ENCODE results near the gene ERAL1. TPM values are rescaled to one million over a fixed set of nuclear protein-coding genes. Genes with fewer than 3 reads are reported as not detected.

The ERAL1 gene
- total RNA-seq, 1 donor from 2014 or later = 47.8 TPM

DNA sequence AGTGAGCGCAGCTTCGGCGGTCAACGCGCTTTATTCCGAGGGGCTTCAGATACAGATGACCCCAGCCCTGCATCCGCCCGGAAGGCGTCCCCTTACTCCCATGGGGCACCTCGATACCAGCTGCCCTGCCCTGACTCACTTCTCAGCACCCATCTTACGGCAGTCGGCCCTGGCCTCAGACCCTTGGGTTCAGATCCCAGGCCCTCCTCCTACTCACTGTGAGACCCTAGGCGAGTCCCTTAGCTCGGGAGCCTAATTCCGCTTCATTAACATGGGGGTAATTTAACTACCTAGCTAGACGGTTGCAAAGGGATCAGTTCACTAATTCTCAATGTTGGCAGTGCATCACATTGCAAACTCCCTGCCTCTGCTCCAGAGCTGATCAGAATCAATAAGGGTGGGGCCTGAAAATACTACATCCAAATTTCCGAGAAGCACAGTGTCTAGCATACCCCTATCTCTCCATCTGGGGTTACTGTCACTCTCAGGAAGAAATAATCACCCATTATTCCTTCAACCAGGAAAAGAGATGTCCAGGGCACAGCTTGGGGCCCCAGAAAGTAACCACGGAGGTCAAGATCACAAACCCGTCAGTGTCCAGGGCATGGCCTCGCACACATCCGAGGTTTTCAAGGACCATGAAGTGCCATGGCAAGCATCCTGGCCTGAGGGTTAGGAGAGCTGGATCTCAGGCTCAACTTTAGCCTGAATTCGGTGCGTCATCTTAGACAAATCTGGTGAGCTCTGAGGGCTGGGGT lies 43.1 kb downstream of the ERAL1 start:
- intact Hi-C loops (cut with micrococcal nuclease) = no loop called here

DNA sequence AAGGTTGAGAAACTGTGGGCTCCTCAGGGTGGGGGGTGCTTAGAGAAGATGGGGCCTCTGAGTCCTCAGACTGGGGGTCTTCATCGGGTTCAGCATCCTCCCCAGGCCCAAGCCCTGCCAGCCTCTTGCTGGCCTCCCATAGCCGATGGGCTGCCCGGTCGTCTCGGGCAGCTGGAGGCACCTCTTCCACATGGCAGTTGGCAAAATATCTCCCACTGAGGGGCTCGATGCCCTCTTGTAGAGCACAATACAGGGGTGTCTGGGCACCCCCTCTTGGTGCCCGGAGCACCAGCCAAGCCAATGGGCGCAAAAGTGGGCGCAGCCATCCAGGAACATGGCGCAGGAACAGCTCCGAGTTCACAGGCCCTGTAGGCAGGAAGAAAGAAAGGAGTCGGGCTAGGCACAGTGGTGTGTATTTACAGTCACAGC lies 43.7 kb downstream of the ERAL1 start:
- intact Hi-C loops (cut with micrococcal nuclease) = no loop called here

DNA sequence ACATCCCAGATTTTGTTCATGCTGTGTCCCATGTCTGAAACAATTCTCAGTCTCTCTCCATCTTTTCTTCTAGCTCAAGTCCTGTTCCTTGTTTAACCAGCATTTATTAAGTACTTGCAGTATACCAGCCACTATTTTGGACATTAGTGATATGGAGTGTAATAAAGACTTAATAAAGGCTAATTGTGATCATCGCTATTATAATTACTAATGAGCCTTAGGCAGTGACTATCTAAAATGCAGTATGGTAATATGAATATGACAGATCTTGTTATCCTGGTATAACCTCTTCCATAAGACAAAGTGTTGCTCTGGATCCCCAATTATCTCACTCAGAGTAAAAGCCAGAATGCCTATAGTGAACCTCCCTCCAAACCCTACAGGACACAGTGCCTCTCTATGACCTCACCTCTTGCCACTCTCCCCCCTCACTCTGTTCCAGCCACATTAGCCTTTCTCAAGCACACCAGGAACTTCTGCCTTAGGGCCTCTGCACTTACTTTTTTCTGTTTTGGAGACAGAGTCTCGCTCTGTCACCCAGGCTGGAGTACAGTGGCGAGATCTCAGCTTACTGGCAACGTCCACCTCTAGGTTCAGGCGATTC lies 44.5 kb downstream of the ERAL1 start:
- intact Hi-C loops (cut with micrococcal nuclease) = no loop called here

DNA sequence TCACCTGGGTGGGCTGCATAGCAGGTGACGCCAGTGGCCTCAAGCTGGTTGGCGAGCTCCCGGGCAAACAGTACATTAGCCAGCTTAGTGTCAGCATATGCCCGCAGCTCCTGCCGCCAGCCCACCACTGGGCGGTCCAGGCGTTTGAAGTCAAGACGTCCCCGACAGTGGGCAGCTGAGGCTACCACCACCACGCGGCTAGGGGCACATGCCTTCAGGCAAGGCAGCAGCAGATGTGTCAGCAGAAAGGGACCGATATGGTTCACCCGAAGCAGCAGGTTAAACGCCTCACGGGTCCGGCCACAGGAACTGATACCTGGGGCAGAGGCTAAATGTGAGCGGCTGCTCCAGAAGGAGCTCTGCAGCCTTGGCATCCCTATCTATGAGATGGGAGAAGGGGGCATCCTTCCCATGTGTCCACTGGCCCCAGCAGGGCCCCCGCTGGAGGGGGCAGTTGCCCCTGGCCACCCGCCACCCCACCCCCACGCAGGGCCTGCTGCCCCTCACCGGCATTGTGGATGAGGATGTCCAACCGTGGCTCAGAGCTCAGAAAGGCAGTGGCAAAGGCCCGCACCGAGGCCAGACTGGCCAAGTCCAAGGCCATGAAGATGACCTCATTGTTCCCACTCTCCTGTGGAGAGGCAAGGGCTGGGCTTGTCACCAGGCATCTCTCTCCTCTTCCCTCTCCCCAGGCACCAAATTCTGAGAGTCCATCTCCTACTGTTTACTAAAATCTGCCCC lies 46.3 kb downstream of the ERAL1 start:
- intact Hi-C loops (cut with micrococcal nuclease) = loop anchor here (5.0 kb wide), 1 partner anchor 254 kb away; the partner anchor contains the start of gene BLTP2

DNA sequence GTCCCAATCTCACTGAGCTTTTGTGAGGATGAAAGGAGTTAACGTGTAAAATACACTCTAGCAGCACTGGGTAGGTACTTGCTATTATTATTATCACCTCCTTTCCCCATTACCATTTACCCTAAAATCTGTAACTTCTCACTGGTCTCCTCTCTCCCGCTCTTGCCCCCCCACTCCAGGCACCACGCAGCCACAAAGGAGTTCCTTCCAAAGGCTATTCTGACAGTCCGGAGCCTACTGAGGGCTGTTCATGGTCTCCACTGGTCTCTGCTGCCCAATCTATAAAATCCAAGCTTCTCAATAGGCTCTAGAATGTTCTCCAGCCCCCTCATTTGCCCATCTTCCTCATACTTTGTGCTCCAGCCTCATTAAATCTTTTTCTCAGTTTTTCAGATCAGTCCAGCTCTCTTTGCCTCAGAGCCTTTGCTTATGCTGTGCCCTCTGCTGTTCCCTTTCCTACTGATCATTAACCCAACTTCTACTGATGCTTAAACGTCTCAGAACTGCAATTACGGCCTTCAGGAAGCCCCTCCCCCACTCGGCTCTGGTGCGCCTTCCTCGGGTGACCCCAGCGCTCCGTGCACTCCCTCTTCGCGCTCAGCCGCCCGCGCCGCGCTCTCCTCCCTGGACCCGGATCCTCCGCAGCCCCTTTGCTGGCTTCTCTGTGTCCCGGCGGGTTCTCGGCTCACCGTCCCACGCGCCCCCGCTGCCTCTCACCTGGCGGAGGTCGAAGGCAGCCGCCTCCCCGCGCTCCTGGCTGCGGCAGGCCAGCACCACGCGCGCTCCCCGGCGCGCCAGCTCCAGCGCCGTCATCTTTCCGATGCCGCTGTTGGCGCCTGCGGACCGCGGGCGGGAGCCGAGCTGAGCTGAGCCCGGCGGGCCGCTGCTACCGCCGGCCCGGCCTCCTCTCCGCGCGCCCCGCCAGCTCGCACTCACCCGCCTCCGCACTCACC lies 47.3 kb downstream of the ERAL1 start:
- intact Hi-C loops (cut with micrococcal nuclease) = loop anchor here (2.0 to 5.0 kb wide), 4 partner anchors 47 to 255 kb away; partner anchors contain the start of genes BLTP2, ERAL1, FAM222B and PHF12

DNA sequence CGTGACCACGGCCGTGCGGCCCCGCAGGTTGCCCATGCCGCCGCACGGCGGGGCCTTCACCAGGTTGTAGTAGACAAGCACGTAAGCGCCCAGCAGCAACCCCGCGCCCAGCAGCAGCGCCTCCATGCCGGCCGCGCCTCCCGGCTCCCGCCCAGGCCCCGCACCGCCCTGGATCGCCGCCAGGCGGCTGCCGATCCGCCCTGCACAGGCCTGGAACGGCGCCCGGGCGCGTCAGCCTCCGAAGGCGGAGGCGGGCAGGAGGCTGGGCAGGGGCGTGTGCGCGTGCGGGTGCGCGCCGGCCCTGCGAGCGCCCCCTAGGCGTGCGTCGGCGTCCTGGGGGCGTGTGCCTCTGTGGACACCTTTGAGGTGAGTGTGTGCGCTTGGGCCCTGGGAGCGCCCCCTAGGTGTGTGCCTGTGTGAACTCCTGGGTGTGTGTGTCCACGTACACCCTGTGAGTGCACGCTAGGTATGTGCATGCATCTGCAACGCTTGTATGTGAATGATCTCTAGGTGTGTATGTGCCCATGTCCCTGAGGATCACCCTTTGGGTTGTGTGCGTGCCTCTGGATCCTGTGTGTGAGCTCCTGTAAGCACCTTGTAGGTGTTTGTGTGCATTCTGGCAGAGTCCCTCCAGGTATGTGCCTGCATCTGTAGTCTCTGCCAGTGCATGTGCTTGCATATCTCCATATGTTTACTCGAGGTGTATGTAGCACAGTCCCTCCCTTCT lies 48.2 kb downstream of the ERAL1 start, which contains the start of gene DHRS13:
DHRS13 (minus strand) TSS at position 261 of the 727 bp plus-strand sequence; CDS start at position 126, 135 bp downstream.
- intact Hi-C loops (cut with micrococcal nuclease) = loop anchor here (1.0 to 5.0 kb wide), 6 partner anchors 48 to 256 kb away; partner anchors contain the start of genes BLTP2, ERAL1, FAM222B and NEK8

DNA sequence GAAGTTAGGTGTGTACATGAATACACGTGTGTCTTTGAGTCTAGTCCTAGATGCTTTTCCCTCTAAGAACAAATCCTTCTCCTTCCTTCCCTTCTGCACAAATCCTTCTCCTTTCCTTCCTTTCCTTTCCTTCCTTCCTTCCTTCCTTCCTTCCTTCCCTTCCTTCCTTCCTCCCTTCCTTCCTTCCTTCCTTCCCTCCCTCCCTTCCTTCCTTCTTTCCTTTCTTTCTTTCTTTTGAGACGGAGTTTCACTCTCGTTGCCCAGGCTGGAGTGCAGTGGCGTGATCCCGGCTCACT lies 48.7 kb downstream of the ERAL1 start:
- intact Hi-C loops (cut with micrococcal nuclease) = loop anchor here (1.0 to 5.0 kb wide), 6 partner anchors 47 to 256 kb away; partner anchors contain the start of genes BLTP2, ERAL1, FAM222B and NEK8

DNA sequence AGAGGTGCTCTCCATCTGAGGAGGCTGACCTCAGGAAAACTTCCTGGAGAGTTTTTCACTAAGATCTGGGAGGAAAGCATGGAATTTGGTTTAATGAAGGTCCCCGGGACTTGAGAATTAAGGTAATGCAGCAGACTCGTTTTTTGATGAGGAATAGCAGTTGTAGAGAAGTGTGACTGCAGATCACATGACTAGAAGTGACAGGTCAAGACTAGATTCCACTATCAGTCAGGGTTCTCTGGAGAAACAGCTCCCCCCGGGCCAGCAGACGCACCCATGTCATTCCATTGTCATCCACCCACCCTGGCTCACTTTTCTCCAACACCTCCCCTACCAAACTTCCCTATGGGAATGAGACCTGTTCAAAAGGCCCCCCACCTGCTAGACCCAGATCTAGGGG lies 50.0 kb downstream of the ERAL1 start:
- intact Hi-C loops (cut with micrococcal nuclease) = loop anchor here (5.0 kb wide), 1 partner anchor 257 kb away; the partner anchor contains the start of gene BLTP2

DNA sequence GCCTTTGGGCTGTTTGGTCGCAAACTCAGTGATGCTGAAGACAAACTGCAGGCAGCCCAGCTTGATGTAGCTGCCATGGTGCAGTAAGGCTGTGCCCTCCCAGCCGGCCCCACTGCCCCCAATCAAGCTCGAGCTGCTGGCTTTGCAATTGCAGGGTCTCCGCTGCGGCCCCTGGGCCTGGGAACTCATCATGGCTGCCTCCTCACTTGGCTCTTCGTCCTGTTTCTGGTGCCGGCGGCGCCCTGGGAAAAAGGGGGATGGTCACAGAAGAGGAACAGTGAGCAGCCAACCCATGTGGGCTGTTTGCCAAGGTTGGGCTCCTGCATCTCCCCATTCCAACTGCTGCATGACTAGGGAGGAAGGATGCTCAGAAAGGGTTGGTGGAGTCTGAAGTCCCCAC lies 51.5 kb downstream of the ERAL1 start:
- intact Hi-C loops (cut with micrococcal nuclease) = no loop called here

DNA sequence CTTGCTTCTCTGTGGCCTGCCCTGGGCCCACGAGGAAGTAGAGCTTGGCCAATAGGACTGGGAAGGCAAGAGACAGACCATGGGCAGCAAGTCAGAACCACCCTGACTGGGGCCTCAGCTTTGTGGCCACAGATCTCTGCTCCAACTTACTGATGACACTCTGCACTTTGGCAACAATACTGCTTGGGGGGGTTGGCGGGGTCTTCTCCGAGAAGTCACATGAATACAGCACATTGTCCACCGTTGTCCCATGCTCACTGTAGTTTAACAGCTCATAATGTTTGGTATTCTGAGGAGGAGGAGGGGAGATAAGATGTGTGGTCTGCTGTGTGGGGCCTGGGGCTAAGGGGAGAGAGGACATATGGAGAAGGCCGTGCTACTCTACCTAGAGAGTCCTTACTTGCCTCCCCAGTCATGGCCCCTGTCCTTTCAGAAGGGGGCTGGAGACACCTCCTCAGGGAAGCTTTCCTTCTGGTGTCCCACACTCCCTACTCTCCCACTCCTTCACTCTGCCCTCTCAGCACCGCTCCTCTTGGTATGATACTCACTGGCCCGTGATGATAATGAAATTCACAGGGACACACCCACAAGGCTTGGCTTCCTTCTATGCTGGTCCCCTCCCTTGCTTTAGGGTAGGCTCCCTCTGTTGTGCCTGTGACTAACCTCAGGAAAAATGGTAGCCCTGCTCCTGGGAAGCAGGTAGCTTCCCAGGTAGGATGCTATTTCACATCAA lies 52.1 kb downstream of the ERAL1 start:
- intact Hi-C loops (cut with micrococcal nuclease) = no loop called here

DNA sequence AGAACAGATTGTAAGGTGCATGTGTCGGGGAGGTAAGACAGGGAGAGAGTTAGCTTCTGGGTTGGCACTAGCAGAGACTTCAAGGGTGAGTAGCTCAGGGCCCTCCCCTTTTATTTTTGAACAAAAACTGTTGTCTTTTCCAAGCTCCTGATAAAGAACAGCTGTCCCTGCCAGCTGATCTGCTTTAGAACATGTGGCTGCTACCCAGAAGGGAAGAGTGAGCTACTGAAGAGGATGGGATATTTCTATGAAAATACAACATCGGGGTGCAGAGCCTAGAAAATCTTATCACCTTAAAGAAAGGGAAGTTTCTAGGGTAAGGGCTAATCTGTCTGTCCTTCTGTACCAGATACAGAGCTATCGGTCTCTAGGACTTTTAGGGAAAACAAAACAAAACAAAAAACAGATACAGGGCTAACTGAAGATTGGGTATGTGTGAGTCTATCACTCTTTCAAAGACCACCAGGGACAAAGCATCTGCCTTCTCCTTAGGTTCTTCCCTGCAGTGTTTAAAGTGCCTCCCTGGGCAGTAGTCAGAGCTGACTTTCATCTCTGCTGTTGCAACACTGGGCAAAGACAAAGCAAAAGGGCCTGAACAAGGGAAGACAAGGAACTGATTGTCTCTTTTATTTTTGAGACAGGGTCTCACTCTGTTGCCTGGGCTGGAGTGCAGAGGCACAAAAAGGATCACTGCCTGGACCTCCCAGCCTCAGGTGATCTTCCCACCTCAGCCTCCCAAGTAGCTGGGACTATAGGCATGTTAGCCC lies 53.1 kb downstream of the ERAL1 start:
- intact Hi-C loops (cut with micrococcal nuclease) = no loop called here

DNA sequence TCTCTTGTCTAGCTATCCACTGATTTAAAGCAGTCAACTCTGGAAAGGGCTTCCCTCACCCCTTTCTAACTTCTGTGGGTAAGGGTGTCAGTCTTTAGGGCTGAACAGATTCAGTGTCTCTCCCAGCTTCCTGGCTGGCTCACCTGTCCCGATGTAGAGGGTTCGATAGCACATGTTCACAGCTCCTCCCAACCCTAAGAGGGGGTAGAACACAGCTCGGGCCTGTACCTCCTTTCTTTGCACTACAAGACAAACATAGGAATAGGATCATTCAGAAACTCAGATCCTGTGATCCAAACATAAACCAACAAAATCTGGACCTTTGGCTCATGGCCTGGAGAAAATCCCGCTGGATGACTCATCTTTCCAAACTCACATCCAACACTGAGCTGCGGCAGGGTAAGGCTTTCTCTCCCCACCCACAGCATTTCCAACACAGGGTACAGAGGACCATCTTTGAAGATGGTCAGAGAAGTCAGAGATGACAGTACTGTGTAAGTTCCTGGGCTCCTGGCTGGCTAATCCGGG lies 53.9 kb downstream of the ERAL1 start:
- intact Hi-C loops (cut with micrococcal nuclease) = no loop called here

DNA sequence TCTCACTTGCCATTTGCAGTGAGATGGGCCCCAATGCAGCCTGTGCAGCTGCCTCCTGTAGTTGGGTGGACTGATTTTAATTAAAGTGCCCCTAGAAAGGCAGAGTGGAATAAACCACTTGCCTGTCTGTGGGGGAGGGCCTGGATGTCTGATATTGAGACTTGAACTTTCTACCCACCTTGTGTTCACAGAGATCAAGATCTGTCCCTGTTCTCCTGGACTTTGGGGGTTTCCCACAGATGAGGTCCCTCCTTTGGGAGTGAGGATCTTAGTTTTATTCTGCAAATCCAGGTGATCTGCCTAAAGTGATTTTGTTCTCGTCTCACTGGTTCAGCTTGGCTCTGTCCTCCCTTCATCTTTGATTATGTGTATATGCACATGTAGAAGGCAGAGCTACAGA lies 55.7 kb downstream of the ERAL1 start:
- intact Hi-C loops (cut with micrococcal nuclease) = no loop called here

Other genes starting within 250 kb of the ERAL1 start
- gene RSKR, start 240.8 kb upstream of the ERAL1 start, total RNA-seq = 27.2 and 31.1 TPM in 2 replicates
- gene BLTP2, start 209.9 kb upstream of the ERAL1 start, total RNA-seq = 161 and 163 TPM in 2 replicates
- 42.4 and 44.5 TPM in 2 replicates for gene SDF2, start 193.1 kb upstream of the ERAL1 start, total RNA-seq
- 83.8 and 84.3 TPM in 2 replicates for gene SUPT6H, start 192.8 kb upstream of the ERAL1 start, total RNA-seq
- 5.9 and 6.9 TPM in 2 replicates for gene PROCA1, start 143.1 kb upstream of the ERAL1 start, total RNA-seq
- 9.8 and 10.4 TPM in 2 replicates for gene RAB34, start 137.1 kb upstream of the ERAL1 start, total RNA-seq
- 1,892 and 1,893 TPM in 2 replicates for gene RPL23A, start 135.0 kb upstream of the ERAL1 start, total RNA-seq
- 1.7 and 3.2 TPM in 2 replicates for gene TLCD1, start 128.8 kb upstream of the ERAL1 start, total RNA-seq
- gene NEK8, start 126.2 kb upstream of the ERAL1 start, total RNA-seq = 5.5 and 7.3 TPM in 2 replicates
- 49.1 and 50.6 TPM in 2 replicates for gene TRAF4, start 111.0 kb upstream of the ERAL1 start, total RNA-seq
- gene FAM222B, start 12.2 kb upstream of the ERAL1 start, total RNA-seq = 16.3 and 17.4 TPM in 2 replicates
- gene FLOT2, start 42.7 kb downstream of the ERAL1 start, total RNA-seq = 207 and 212 TPM in 2 replicates
- gene DHRS13, start 48.1 kb downstream of the ERAL1 start, total RNA-seq = 25.7 and 30.5 TPM in 2 replicates
- gene PHF12, start 96.5 kb downstream of the ERAL1 start, total RNA-seq = 61.0 and 72.0 TPM in 2 replicates
- not detected in 2 replicates for gene SEZ6, start 151.0 kb downstream of the ERAL1 start, total RNA-seq
- gene PIPOX, start 188.1 kb downstream of the ERAL1 start, total RNA-seq = 1.8 and 1.9 TPM in 2 replicates